Smooth muscle cell (in vitro differentiated cells): ENCODE data around the gene FBXL13. TPM values are rescaled to one million over a fixed set of nuclear protein-coding genes. Genes with fewer than 3 reads are reported as not detected.

Experiments
- DNase-seq: peaks from one replicate; lab custom pipeline; 2025; ENCODE audit not compliant: unreplicated experiment; lab: John Stamatoyannopoulos, UW
- H2AFZ ChIP-seq: fragments of 200-600 bp; sonication (generic); 2 replicates; pipeline ENCODE4 v1.6.0; 2016; ENCODE audit warnings: antibody characterized with exemption, low read depth, mild to moderate bottlenecking
- H3F3A ChIP-seq: fragments of 200-600 bp; sonication (generic); 2 replicates; pipeline ENCODE4 v1.6.0; 2017; ENCODE audit warnings: antibody characterized with exemption, low read depth
- H3K27ac ChIP-seq: fragments of 200-600 bp; sonication (generic); 2 replicates; pipeline ENCODE4 v1.5.1; 2016; ENCODE audit warnings: low read depth, mild to moderate bottlenecking
- H3K27me3 ChIP-seq: fragments of 200-600 bp; sonication (generic); 2 replicates; pipeline ENCODE4 v1.6.1; 2016; ENCODE audit warnings: low read depth, mild to moderate bottlenecking
- H3K36me3 ChIP-seq: fragments of 200-600 bp; sonication (generic); 2 replicates; pipeline ENCODE4 v1.5.1; 2016; ENCODE audit warnings: low read depth
- H3K4me1 ChIP-seq: fragments of 200-600 bp; sonication (generic); 2 replicates; pipeline ENCODE4 v1.5.1; 2016; ENCODE audit warnings: low read depth
- H3K4me2 ChIP-seq: fragments of 200-600 bp; sonication (generic); 2 replicates; pipeline ENCODE4 v1.6.0; 2016; ENCODE audit warnings: mild to moderate bottlenecking
- H3K4me3 ChIP-seq: fragments of 200-600 bp; sonication (generic); 2 replicates; pipeline ENCODE4 v1.5.1; 2016; ENCODE audit warnings: mild to moderate bottlenecking
- H3K79me2 ChIP-seq: fragments of 200-600 bp; sonication (generic); 2 replicates; pipeline ENCODE4 v1.6.0; 2016; ENCODE audit warnings: low read depth, mild to moderate bottlenecking
- H3K9ac ChIP-seq: fragments of 200-600 bp; sonication (generic); 2 replicates; pipeline ENCODE4 v1.6.0; 2016; ENCODE audit warnings: low read depth
- H3K9me3 ChIP-seq: fragments of 200-600 bp; sonication (generic); replicated peaks from 2 replicates; pipeline ENCODE4 v1.5.1; 2016; ENCODE audit warnings: low read depth
- H4K20me1 ChIP-seq: fragments of 200-600 bp; sonication (generic); 2 replicates; pipeline ENCODE4 v1.6.0; 2016; ENCODE audit warnings: low read depth
- WGBS: methylation state at CpG from one replicate; pipeline ENCODE4 v1.1.7; 2016; ENCODE audit warnings: low lambda C conversion rate; 5-methylcytosine and 5-hydroxymethylcytosine counted together
- polyA plus RNA-seq: library from polyadenylated mRNA; unstranded; fragments of >200 nt; fragmentation: Nextera tagmentation; extraction: Ambion mirVana; gene quantifications from 2 replicates; pipeline ENCODE4 v1.2.1, GENCODE V29; 2016
- total RNA-seq: library from RNA; depleted of rRNA; stranded (reverse); fragments of >200 nt; gene quantifications from 2 replicates; pipeline ENCODE4 v1.2.3, GENCODE V29; 2014
- TF ChIP-seq, protein P1 (sequence below): fragments of 200-600 bp; sonication (generic); IDR thresholded peaks from 2 replicates; pipeline ENCODE4 v1.5.1; 2017; ENCODE audit warnings: borderline replicate concordance, mild to moderate bottlenecking, antibody characterized with exemption; ENCODE audit not compliant: insufficient read depth, poor library complexity, severe bottlenecking

FBXL13 gene
- total and polyA plus RNA-seq, 2 experiments from 2014 or later: 2.6 to 12.1 TPM

- TF ChIP-seq, protein P1, sequence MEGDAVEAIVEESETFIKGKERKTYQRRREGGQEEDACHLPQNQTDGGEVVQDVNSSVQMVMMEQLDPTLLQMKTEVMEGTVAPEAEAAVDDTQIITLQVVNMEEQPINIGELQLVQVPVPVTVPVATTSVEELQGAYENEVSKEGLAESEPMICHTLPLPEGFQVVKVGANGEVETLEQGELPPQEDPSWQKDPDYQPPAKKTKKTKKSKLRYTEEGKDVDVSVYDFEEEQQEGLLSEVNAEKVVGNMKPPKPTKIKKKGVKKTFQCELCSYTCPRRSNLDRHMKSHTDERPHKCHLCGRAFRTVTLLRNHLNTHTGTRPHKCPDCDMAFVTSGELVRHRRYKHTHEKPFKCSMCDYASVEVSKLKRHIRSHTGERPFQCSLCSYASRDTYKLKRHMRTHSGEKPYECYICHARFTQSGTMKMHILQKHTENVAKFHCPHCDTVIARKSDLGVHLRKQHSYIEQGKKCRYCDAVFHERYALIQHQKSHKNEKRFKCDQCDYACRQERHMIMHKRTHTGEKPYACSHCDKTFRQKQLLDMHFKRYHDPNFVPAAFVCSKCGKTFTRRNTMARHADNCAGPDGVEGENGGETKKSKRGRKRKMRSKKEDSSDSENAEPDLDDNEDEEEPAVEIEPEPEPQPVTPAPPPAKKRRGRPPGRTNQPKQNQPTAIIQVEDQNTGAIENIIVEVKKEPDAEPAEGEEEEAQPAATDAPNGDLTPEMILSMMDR: no peak
- H3K36me3 ChIP-seq: no peaks in the 10 kb centered on the region
- no peaks in the 10 kb centered on the region for H4K20me1 ChIP-seq
- H3K4me1 ChIP-seq: peaks cover 12% of the 10 kb centered on the region
- H3K27me3 ChIP-seq: no peaks in the 10 kb centered on the region
- H3K27ac ChIP-seq: peak overlapping the region; percentile 99
- H3F3A ChIP-seq: peaks cover 36% of the 10 kb centered on the region
- no peaks in the 10 kb centered on the region for H3K79me2 ChIP-seq
- no peaks in the 10 kb centered on the region for H3K9me3 ChIP-seq
- H3K4me3 ChIP-seq: no peak overlapping the region
- peak overlapping the region; percentile 38 for H3K9ac ChIP-seq
- WGBS: 74% methylated on average over 5 of the region's 5 CpGs
- no peak for DNase-seq
- no peak overlapping the region for H2AFZ ChIP-seq
- peak overlapping the region; percentile 37 for H3K4me2 ChIP-seq
Measured at GRCh38 chr7:102833343-102833742, 241.3 kb downstream of the FBXL13 start.

DNA sequence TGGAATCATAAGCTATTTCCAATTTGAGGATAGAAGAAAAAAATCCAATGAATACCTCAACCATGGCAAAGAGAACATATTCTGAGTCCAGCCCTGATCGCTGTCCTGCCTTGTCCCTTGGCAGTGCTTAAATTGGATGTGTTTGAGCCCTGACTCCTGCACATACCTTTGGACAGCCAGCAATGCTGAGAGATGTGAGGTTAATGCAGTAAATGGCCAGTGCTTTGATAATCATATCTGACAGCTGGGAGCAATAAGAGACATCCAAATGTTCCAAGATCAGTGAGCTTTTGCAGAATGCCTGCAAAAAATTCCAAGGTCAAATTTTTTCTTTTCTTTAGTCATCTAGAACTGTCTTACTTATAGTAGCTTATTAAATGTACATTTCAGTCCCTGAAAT is 241.9 kb downstream of the FBXL13 start:
- WGBS: 86% methylated on average over 1 of the region's 1 CpG

DNA sequence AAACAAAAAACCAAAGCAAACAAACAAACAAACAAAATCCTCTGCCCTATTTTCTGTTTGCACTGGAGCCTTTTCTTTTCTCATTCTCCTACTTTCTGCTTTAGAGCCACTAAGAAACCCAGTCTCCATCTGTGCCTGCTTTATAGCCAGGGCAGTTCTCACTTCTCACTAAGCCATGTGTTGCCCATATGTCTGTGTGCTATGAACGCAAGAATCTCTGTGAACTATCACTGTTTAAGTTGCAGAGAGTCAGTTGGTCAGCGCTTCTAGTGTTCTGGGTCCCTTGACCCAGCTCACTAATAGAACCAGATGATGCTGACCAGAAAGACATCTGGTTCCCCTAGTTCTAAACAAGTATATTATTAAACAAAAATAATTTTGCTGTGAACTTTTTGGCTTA is 244.4 kb downstream of the FBXL13 start:
- no peak for DNase-seq
- Histone ChIP-seq H3K36me3 (no peaks in the 10 kb centered on the region), H3K27ac (peak overlapping the region; percentile 50), H3K9me3 (no peaks in the 10 kb centered on the region), H4K20me1 (no peaks in the 10 kb centered on the region), H3K4me1 (peaks cover 5% of the 10 kb centered on the region), H3K9ac (no peak overlapping the region), H3F3A (peaks cover 21% of the 10 kb centered on the region), H3K27me3 (no peaks in the 10 kb centered on the region), H3K4me2 (peak overlapping the region; percentile 6), H3K4me3 (no peak overlapping the region), H3K79me2 (no peaks in the 10 kb centered on the region), H2AFZ (no peak overlapping the region)
- TF ChIP-seq, protein P1: no peak
- WGBS: 24% methylated on average over 2 of the region's 2 CpGs

More for the DNA sequence above, 241.9 kb downstream of the FBXL13 start:
- DNase-seq: no peak
- H3K4me3 ChIP-seq: no peak overlapping the region
- TF ChIP-seq, protein P1: no peak
- peaks cover 36% of the 10 kb centered on the region for H3F3A ChIP-seq
- H3K36me3 ChIP-seq: no peaks in the 10 kb centered on the region
- no peaks in the 10 kb centered on the region for H3K79me2 ChIP-seq
- H3K9me3 ChIP-seq: no peaks in the 10 kb centered on the region
- H2AFZ ChIP-seq: no peak overlapping the region
- peak overlapping the region; percentile 15 for H3K9ac ChIP-seq
- no peaks in the 10 kb centered on the region for H4K20me1 ChIP-seq
- H3K4me1 ChIP-seq: peaks cover 12% of the 10 kb centered on the region
- no peaks in the 10 kb centered on the region for H3K27me3 ChIP-seq
- peak overlapping the region; percentile 37 for H3K4me2 ChIP-seq
- H3K27ac ChIP-seq: peak overlapping the region; percentile 99

DNA sequence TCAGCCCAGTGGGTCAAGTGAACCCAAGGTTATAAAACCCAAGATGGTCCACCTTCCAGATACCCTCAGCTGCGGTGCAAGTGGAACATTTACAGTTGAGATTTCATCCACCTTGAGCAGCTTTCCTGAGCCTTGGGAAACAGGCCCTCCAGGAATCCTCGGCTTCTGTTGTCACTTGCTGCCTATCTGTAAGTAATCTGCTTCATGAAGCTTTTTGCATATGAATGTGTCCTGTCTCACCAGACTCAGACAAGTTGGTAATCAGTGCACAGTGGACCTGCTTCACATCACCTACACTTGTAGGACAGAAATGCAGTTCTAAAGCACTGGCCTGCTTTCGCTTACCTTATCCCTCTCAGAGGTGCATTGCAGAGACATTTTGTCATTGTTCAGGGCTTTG is 245.5 kb downstream of the FBXL13 start:
- peaks cover 12% of the 10 kb centered on the region for H3F3A ChIP-seq
- DNase-seq: no peak
- H2AFZ ChIP-seq: no peak overlapping the region
- no peaks in the 10 kb centered on the region for H3K27me3 ChIP-seq
- no peak overlapping the region for H3K4me2 ChIP-seq
- no peaks in the 10 kb centered on the region for H4K20me1 ChIP-seq
- no peaks in the 10 kb centered on the region for H3K4me1 ChIP-seq
- no peaks in the 10 kb centered on the region for H3K79me2 ChIP-seq
- no peak overlapping the region for H3K9ac ChIP-seq
- TF ChIP-seq, protein P1: no peak
- no peaks in the 10 kb centered on the region for H3K36me3 ChIP-seq
- H3K27ac ChIP-seq: peak overlapping the region; percentile 50
- H3K9me3 ChIP-seq: no peaks in the 10 kb centered on the region
- no peak overlapping the region for H3K4me3 ChIP-seq
- WGBS: 63% methylated on average over 3 of the region's 3 CpGs
